GM12801 (cell line): ENCODE results near the gene PACSIN1.

Source experiments
- TF ChIP-seq, protein P1 (sequence below): IDR thresholded peaks from one replicate; pipeline ENCODE4 v1.5.1; 2011; ENCODE audit warnings: control low read depth; ENCODE audit not compliant: insufficient read length; ENCODE audit errors: extremely low read depth

PACSIN1 gene

GRCh38 chr6:34539181-34539580 lies 73.3 kb downstream of the PACSIN1 start:
- TF ChIP-seq, protein P1, sequence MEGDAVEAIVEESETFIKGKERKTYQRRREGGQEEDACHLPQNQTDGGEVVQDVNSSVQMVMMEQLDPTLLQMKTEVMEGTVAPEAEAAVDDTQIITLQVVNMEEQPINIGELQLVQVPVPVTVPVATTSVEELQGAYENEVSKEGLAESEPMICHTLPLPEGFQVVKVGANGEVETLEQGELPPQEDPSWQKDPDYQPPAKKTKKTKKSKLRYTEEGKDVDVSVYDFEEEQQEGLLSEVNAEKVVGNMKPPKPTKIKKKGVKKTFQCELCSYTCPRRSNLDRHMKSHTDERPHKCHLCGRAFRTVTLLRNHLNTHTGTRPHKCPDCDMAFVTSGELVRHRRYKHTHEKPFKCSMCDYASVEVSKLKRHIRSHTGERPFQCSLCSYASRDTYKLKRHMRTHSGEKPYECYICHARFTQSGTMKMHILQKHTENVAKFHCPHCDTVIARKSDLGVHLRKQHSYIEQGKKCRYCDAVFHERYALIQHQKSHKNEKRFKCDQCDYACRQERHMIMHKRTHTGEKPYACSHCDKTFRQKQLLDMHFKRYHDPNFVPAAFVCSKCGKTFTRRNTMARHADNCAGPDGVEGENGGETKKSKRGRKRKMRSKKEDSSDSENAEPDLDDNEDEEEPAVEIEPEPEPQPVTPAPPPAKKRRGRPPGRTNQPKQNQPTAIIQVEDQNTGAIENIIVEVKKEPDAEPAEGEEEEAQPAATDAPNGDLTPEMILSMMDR = no peak

DNA sequence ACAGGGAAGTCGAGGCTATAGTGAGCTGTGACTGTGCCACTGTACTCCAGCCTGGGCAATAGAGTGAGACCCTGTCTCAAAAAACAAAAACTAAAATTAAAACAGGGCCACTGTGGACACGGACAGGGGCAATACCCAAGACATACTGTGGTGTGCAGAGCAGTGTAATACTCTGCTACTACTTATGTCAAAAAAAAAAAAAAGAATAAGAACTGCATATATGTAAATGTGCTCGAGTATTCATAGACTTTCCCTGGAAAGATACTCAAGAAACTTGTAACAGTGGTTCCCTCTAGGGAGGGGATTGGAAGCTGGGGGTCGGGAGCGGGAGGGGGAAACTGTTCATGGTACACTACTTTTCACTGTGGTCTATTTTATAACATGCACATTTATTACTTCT lies 74.3 kb downstream of the PACSIN1 start:
- TF ChIP-seq, protein P1 = no peak

- TF ChIP-seq, protein P1 = no peak
Measured at GRCh38 chr6:34540841-34541240, 75.0 kb downstream of the PACSIN1 start.

GRCh38 chr6:34543421-34543820 lies 77.5 kb downstream of the PACSIN1 start:
- TF ChIP-seq, protein P1 = no peak

DNA sequence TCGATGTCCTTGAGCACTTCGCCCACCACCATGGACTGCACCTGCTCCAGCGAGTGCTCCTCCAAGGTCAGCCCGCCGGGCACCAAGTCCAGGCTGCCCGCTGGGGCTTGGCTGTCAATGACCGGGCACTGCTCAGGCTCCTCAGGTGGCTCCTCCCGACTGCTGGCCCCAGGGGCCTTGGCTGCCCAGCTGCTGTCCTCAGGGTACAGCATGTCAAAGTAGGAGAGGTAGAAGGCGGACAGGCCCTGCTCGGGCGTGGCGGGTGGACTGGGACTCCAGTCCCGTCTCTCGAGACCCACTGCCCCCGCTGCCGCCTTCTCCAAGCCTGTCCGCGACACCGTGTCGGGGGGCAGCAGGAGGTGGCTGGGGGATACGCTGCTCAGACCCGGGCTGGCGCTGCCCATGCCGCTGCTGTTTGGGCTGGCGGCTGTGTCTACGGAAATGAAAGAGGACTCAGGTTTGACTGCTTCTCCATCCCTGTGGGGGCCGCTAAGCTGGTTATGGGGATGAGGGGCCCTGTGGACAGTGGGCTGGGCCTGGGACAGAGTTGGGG lies 78.3 kb downstream of the PACSIN1 start:
- TF ChIP-seq, protein P1 = no peak

- TF ChIP-seq, protein P1 = no peak
Measured at GRCh38 chr6:34544776-34545471, 79.0 kb downstream of the PACSIN1 start.

DNA sequence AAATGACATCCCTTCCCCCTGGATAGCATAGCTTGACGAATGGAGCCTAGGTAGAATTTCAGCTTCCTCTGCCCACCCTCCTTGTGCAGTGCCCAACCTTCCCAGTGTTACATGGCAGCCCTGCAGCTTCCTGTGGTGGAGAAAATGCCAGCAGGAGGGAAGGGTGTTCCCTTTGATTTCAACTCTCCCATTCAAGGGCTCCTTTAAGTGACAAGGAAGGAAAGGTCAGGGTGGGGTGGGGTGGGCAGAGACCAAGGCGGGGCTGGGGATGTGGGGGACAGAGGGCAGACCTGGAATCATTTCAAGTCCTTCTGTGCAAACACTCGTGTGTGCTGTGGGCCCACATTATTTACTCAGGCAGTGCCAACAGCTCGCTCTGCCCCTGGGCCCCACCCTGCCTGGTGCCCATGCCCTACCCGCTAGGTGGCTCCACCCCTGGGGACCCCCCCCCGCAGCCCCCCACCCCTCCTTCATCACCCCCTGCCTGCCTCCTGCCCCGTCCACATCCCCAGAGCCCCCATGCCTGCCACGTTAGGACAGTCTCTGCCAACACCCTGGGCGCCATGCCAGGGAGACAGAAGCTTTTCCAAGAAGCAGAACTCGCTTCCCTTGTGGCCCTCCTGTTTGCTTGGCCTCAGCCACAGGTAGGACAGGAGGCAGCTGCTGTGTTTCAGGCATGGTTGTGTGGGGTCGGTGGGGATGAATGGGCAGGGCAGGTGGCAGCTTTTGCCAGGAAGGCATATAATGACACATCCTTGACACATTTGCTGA lies 80.9 kb downstream of the PACSIN1 start:
- TF ChIP-seq, protein P1 = no peak
